ENCODE data around the gene CAMTA1.

GRCh38 chr1:6872573-6873261 is 87.5 kb downstream of the CAMTA1 start:
- TF ChIP-seq ZNF10 (tag by site-specific recombination; IDR thresholded peaks at IDR 0.05) = no peak
- TF ChIP-seq ZNF239 (tag by site-specific recombination; IDR thresholded peaks at IDR 0.05) = no peak
- TF ChIP-seq CTCF (tag by site-specific recombination; IDR thresholded peaks at IDR 0.05) = no peak
- no peak for TF ChIP-seq ZNF530 (tag by site-specific recombination; IDR thresholded peaks at IDR 0.05; ENCODE audit: low read depth)

Data from HEK293 (cell line).